Smooth muscle cell (in vitro differentiated cells): ENCODE measurements around the gene PDIA4. TPM values are rescaled to one million over a fixed set of nuclear protein-coding genes. Genes with fewer than 3 reads are reported as not detected.

Experiments
- polyA plus RNA-seq: library from polyadenylated mRNA; unstranded; fragments of >200 nt; fragmentation: Nextera tagmentation; extraction: Ambion mirVana; gene quantifications from 2 replicates; pipeline ENCODE4 v1.2.1, GENCODE V29; 2016
- small RNA-seq: library from RNA; depleted of rRNA; stranded (forward); fragments of <200 nt; gene quantifications from one replicate; pipeline ENCODE3, GENCODE V24; 2014
- total RNA-seq: library from RNA; depleted of rRNA; stranded (reverse); fragments of >200 nt; gene quantifications from 2 replicates; pipeline ENCODE4 v1.2.3, GENCODE V29; 2014

Gene PDIA4
- total and polyA plus RNA-seq, 2 experiments from 2014 or later: 178 to 316 TPM

Small RNA genes lying within 50 kb of the gene (small RNA-seq; reads per million reads assigned to genes)
- gene COX6B1P1 (not detected), gene RNU6-650P (not detected), gene RNY1 (1,002 reads per million, percentile 100 among the genes with 10 or more reads in this experiment), gene RNY3 (323 reads per million, percentile 99 among the genes with 10 or more reads in this experiment), gene RNY4 (1,923 reads per million, percentile 100 among the genes with 10 or more reads in this experiment)

Other genes starting within 250 kb of the PDIA4 start
- gene EZH2, start 144.2 kb downstream of the PDIA4 start, total RNA-seq: 20.5 and 22.9 TPM in 2 replicates
- gene EZH2, start 144.2 kb downstream of the PDIA4 start, polyA plus RNA-seq: 11.5 and 12.0 TPM in 2 replicates
- 2.2 and 2.5 TPM in 2 replicates for gene ZNF786, start 62.2 kb upstream of the PDIA4 start, total RNA-seq
- gene ZNF786, start 62.2 kb upstream of the PDIA4 start, polyA plus RNA-seq: 2.3 and 3.1 TPM in 2 replicates
- 2.4 and 4.5 TPM in 2 replicates for gene ZNF425, start 97.8 kb upstream of the PDIA4 start, total RNA-seq
- 3.2 and 4.3 TPM in 2 replicates for gene ZNF425, start 97.8 kb upstream of the PDIA4 start, polyA plus RNA-seq
- gene ZNF398, start 118.9 kb upstream of the PDIA4 start, total RNA-seq: 12.4 and 15.1 TPM in 2 replicates
- 8.8 and 9.0 TPM in 2 replicates for gene ZNF398, start 118.9 kb upstream of the PDIA4 start, polyA plus RNA-seq
- gene ZNF282, start 167.0 kb upstream of the PDIA4 start, total RNA-seq: 8.9 and 11.0 TPM in 2 replicates
- 5.0 and 7.0 TPM in 2 replicates for gene ZNF282, start 167.0 kb upstream of the PDIA4 start, polyA plus RNA-seq
- 3.8 and 7.7 TPM in 2 replicates for gene ZNF212, start 211.1 kb upstream of the PDIA4 start, total RNA-seq
- gene ZNF212, start 211.1 kb upstream of the PDIA4 start, polyA plus RNA-seq: 4.6 and 11.8 TPM in 2 replicates
- gene ZNF783, start 233.7 kb upstream of the PDIA4 start, total RNA-seq: 7.2 and 9.8 TPM in 2 replicates
- gene ZNF783, start 233.7 kb upstream of the PDIA4 start, polyA plus RNA-seq: 8.1 and 9.5 TPM in 2 replicates